K562 treated with DMSO at 1 percent for 12 hours (cell line): ENCODE measurements around the gene PLSCR1. TPM values are rescaled to one million over a fixed set of nuclear protein-coding genes. Genes with fewer than 3 reads are reported as not detected.

Experiments
- total RNA-seq: library from RNA; unstranded; fragments of 300-600 nt; gene quantifications from 2 replicates; pipeline ENCODE4 v1.2.3, GENCODE V29; 2022; ENCODE audit not compliant: insufficient read depth

Gene PLSCR1
- 50.7 and 95.6 TPM in 2 replicates for total RNA-seq

DNA sequence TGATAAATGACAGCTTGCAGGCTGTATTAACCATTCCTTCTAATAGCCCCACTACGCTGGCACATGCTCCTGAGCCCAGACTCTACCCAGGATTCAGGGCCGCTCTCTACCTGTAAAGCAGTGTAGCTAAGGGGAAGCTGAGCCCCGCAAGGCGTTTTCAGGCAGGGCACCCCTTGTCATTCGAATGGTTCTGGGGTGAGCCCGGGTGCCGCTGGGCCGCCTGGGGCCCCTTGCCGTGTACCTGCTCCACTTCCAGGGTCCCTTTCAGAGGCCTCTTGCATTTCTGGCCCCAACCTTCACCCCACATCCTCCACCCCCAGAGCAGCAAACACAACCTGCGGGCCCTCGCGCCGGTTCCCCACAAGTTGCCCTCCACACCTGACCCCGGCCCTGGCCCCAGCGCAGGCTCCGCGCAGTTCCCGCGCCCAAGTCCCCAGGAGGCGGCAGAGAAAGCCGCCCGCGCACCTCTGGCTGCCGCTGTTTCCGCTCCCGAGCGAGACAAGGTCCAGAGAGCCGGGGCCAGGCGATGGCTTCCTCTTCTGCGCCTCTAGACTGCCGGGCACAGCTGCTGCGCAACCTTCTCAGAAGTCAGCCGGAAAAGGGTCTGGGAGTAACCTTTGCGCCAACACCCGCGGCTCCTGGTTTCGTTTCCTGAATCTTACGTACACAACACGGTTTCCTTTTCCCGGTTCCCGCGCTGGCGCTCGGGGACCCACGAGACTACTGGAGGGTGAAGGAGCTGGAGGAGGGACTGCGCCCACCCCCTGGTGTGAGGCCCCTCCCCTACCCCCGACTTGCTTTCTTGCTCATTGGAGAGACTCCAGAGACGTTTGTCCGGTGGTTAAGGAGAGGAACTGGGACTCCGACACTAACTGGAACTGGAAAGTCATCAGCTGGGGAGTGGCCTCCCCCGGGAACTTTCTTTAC, at the start of gene PLSCR1:
PLSCR1 (minus strand) TSS at position 606 of the 927 bp plus-strand sequence. CDS start 8,055 bp downstream, outside the sequence.

DNA sequence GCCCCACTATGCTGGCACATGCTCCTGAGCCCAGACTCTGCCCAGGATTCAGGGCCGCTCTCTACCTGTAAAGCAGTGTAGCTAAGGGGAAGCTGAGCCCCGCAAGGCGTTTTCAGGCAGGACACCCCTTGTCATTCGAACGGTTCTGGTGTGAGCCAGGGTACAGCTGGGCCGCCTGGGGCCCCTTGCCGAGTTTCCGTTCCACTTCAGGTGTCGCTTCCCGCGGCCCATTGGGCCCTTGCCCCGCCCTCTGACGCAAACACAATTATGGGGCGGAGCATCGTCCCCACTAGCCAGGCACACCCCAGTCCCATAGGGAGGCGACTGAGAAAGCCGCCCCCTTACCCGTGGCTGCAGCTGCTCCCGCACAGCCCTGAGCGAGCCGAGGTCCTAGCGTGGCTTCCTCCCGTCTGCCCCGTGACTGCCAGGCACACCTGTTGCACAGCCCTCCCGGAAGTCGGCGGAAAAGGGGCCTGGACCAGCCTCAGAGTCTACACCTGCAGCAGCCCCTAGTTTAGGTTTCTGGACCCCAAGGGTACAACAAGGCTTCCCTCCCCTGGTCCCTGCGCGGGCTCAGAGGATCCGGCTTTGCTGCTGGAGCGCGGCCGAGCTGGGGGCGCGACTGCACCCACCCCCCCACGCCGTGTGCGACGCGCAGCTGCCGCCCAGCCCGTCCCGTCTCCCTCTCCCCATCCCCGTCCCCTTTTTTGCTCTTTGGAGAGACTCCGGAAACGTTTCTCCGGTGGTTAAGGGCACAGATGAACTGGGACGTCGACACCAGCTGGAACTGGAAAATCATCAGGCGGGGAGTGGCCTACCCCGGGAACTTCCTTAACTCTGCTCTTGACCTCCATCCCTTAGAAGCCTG, 75.0 kb downstream of the PLSCR1 start, which contains the start of gene PLSCR2:
PLSCR2 (minus strand) TSS at position 412 of the 868 bp plus-strand sequence. CDS start 9,657 bp downstream, outside the sequence.

Other genes starting within 250 kb of the PLSCR1 start
- not detected in 2 replicates for gene PLSCR2, start 75.0 kb downstream of the PLSCR1 start, total RNA-seq
- not detected in 2 replicates for gene PLSCR5, start 60.7 kb upstream of the PLSCR1 start, total RNA-seq